GM18907 (cell line): ENCODE results near the gene ADGRV1.

Experiments used
- ATAC-seq: cut with Tn5 transposase; IDR thresholded peaks from one replicate; pipeline ENCODE4 v1.9.1; 2021; ENCODE audit warnings: mild to moderate bottlenecking, moderate library complexity; ENCODE audit not compliant: unreplicated experiment

ADGRV1 gene

DNA sequence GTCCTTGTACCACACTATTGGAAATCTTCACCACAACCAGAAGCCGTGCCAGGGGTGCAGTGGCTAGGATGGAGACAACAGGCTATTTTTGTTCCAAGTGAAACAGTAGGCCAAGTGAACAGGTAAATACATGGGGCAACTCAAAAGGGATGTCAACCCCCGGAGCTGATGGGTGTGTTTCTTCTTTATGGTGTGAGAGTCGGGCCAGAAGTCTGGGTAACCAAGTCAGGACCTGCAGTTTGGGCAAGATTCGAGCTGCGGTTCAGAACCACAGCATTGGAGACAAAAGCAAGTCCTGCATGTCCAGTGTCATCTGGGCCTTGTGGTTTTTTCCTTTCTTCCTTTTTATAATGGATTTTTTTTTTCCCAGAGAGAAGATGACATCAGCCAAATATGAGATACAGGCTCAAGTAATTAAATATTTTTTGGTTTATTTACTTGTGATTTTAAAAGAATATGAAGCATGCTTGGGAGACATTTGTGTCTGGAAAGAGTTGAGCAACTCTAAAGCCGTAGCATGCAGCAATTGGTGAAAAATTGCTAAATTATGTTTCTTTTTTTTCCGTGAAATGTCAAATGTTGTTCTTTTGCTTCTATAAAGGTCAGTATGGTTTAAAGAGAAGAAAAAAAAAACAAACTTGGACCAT, 562.9 kb downstream of the ADGRV1 start:
- ATAC-seq = no peak

DNA sequence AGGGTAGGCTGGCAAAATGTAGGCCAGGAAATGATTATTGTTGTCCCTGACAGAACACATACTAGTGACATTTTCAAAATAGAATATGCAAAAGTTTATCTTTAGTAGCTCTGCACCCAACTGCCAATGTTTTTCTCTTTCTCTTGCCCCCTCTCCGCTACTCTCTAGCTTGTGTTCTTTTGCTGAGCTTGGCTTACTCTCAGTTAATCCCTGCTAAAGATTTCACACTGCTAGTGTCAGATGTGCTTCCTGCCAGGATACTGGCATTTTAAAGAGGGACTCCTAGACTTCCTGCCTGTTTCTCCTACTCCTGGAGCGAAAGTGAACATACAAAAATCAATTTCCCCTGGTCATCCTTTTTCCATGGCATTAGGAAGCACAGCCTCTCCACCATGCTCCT, 564.1 kb downstream of the ADGRV1 start:
- ATAC-seq = no peak

- ATAC-seq = no peak
These were observed 564.7 kb downstream of the ADGRV1 start for GRCh38 chr5:91123291-91123690.

DNA sequence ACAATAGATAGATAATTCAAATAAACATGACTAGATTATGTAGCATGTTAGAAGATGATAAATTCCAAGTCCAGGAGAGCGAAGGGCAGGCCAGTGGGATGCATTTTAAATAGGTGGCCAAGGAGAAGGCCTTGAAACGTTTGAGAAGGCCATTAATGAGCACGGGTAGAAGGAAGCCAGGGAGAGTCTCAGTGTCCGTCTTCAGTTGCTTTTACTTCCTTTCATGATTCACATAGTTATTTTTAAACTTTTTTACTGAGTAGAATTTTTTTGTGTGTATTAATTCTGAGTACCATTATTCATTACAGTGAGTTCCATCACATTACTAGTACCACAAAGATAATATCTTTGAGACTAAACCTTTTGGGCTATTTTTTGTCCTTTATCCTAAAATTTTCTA, 565.3 kb downstream of the ADGRV1 start:
- ATAC-seq = no peak

GRCh38 chr5:91125916-91126315, 567.3 kb downstream of the ADGRV1 start:
- ATAC-seq = no peak

DNA sequence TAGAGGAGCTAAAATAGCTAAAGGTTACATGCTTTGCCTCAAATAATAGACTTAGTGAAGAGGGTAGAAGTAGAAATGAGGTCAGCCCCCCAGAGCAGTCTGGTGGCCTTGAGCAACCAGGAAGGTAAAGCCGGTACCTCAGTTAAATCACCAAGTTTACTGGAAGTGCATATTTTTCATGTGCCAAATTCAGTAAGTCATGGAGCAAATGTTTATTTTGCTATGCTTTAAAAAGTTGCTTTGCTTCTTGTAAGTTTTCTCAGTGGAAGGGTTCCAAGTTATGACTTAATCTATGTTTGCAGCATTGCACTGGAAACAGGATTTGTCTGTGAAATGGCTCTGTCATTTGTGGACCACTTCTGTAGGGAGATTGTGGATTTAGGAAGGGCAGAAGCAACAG, 567.9 kb downstream of the ADGRV1 start:
- ATAC-seq = no peak

- ATAC-seq = no peak
These were observed 568.3 kb downstream of the ADGRV1 start for GRCh38 chr5:91126888-91127287.

GRCh38 chr5:91127456-91128081, 569.0 kb downstream of the ADGRV1 start:
- ATAC-seq = no peak

GRCh38 chr5:91128604-91129003, 570.0 kb downstream of the ADGRV1 start:
- no peak for ATAC-seq

DNA sequence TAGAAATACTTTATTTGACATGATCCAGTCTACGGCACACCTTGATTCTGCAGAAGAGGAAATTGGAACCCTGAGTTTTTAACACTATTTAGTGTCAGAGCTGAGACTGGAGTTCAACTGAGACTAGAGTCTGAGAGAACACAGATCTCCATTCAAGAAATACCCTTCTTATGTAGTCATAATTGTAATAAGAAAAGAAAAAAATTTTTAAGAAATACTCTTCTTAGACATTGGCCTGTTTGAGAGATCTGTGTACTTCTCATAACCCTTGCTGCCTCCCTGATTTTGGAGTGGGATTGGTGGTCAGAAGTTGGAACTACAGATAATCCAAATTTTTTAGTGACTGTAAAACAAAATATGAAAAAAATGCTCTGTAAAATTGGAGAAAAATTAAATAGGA, 571.2 kb downstream of the ADGRV1 start:
- no peak for ATAC-seq

DNA sequence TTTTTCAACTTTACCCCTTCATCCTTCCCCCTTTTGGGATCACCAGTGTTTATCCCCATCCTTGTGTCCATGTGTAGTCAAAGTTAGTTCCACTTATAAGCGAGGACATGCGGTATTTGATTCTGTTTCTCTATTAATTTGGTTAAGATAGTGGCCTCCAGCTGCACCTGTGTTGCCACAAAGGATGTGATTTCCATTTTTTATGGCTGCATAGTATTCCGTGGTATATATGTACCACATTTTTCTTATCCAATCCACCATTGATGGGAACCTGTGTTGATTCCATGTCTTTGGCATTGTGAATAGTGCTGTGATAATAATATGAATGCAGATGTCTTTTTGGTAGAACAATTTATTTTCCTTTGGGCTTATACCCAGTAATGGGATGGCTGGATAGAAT, 572.2 kb downstream of the ADGRV1 start:
- no peak for ATAC-seq

DNA sequence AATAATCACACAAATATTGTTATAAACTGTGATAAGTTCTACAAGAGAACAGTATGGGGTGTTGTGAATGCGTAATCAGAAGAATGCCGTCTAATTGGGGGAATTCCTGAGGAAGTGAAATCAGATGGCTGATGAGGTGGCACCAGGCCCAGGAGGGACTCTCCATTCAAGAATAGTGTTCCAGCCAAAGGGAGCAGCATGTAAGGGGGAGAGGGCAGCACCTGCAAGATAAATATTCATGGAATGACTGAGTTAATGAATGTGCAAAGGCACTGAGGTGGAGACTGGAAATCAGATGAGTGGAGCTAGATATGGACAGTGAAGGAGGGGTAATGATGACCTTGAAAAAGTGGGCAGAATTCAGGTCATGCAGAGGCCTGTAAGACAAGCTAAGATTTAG, 574.0 kb downstream of the ADGRV1 start:
- peak; percentile 69 for ATAC-seq

DNA sequence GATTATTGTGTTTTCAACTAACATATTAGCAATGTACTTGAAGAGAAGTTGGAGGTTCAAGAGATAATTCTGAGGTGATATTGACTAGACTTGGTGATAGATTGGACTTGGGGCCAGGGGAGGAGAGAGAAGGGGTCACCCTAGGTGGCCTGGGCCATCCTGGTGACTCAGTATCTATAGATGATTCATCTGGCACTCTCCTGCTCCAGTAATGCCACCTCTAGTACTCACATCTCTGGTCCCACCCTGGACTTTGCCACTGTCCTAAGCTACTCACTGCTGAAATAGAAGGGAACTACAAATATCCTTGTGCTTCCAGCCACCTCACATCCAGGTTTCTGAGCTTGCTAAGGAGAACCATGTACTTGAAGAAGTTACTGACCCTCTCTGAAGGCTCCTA, 574.6 kb downstream of the ADGRV1 start:
- peak; percentile 20 for ATAC-seq

GRCh38 chr5:91135475-91136248, 577.1 kb downstream of the ADGRV1 start:
- no peak for ATAC-seq

DNA sequence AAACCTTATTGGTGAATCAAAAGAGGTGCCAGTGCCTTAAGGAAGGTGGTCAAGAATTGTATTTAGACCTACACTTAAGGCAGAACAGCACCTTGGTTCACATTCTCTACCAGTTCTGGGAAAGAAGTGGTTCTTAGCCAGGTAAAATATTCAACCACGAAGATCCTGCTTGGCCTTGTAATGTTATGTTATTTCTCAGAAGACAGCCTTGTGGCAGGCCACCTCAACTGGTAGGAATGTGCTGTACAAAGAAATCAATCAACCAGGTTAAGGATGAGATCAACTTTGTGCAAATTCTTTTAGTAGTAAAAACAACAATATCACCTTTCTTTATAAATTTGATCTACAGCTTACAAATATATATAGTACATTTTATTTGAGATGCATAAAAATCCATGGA, 577.7 kb downstream of the ADGRV1 start:
- no peak for ATAC-seq

DNA sequence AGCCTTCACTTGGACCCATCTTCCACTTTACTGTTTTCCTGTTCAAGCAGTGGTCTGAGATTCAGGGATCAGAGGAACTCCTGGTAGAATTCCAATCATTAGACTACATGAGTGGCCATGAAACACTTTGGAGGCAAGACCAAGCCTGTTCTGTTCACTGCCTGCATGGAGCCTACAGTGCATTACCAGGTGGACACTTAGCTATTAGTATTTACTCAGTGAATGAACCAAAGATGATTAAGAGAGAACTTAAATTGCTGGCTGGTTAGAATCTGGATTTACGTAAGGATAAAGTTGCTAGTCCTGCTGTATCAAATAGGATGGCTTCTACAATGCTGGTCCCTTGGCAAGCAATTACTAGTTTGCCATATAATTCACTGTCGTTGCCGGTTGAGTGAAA, 579.0 kb downstream of the ADGRV1 start:
- no peak for ATAC-seq

- no peak for ATAC-seq
These were observed 581.1 kb downstream of the ADGRV1 start for GRCh38 chr5:91139572-91140200.

DNA sequence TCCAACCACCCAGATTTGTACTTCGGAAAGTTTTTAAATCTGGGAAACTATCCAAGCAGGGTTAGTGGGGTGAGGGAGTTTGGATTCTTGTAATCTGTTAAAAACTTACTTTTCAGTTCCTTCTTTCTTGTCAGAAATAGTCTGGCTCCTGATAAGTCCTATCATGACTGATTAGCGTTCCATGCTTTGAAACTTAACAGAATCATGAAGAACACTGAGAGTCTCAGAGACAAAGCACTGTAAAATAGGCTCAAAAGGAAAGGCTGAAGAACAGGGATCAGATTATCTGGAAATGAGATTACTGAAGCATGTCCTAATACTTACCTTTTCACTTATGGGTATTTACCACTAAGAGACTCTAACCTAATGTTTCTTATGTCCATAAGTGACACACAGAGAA, 582.1 kb downstream of the ADGRV1 start:
- no peak for ATAC-seq

DNA sequence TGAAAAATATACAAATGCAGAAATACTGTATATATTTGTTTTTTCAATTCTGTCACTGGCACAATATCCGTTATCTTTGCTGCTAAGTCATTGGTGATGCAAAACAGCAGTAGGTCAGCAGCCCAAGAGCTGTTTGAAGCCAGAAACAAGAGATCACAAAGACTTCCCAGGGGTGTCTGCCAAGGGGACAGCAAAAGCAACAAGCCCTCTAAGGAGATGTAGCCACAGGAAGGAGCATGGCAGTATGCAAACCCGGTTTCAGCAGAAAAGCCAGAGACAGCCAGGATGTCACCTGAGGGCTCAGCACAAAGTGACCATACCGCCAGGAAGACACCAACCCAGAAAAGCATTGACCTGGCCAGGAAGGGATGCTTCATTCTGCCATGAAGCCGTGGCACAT, 583.0 kb downstream of the ADGRV1 start:
- ATAC-seq = no peak

DNA sequence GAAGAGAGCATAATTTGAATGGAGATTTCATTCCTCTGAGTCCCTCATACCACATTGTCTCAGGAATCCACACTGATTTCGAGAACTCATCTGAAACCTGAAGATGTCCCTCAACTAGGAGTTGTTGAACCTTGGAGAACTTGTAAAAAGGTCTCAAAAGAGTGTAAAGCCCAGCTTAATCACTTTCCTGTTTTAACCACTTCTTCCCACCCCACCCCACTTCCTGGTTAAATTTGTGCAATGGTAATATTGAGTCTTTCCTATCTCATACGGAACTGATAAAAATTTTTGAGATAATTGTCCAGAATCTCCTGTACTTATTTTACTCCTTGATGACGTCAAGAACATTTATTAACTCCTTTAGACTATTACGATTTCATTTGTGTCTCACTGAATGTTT, 583.8 kb downstream of the ADGRV1 start:
- no peak for ATAC-seq

DNA sequence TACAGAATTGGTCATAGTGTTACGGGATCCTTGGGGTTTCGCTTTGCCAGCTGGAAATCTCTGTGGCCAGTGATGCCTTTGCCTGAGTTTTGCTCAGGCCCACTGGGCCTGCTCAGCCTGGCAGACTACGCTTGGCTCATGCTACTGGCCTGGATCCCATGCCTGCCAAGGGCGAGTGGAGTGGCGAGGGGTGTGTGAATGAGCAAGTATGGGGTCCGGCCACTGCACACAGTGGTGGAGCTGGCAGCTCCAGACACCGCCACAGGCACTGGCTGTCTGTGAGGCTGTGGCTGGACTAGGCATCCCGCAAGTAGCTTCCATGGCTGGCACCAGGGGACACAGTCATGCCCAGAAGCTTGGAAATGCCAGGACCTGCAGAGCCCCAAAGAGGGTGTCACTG, 584.2 kb downstream of the ADGRV1 start:
- ATAC-seq = no peak

DNA sequence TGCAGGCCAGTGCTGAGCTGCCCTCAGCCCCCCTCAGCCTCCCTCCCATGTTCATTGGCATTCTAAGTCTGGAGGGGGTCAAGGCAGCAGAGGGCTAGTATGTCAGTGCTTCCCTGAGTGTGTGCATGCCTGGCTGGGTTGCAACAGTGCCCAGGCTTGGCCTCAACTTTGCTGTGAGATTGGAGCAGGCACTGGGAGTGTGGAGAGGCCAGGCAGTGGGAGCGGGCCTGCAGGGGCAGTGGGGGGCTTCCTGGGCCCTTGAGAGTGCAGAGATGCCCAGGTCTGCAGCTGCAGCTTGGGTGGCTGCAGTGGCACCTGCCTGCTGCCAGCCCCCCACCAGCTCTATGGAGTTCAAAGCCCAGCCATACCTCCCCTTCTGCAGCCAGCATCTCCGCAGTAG, 585.2 kb downstream of the ADGRV1 start:
- ATAC-seq = no peak
